Measurements from ENCODE around the gene DEFB118.

- TF ChIP-seq EZH2 (IDR thresholded peaks at IDR 0.05; ENCODE audit: low read length, unreplicated experiment): no peak
- no peak for TF ChIP-seq CTCF (conservative IDR thresholded peaks at IDR 0.05; ENCODE audit: low read depth, low read length)
- no peak for TF ChIP-seq EZH2phosphoT487 (IDR thresholded peaks at IDR 0.05; ENCODE audit: borderline replicate concordance, low read length)
Measured at GRCh38 chr20:31415653-31416052, 47.3 kb downstream of the DEFB118 start.

All from PC-3 (cell line).